A673 (cell line): ENCODE measurements around the gene TMPRSS6.

Experiments
- EZH2 ChIP-seq: fragments of 200-600 bp; sonication (generic); IDR thresholded peaks from 2 replicates; pipeline ENCODE4 v1.6.1; 2017; ENCODE audit warnings: borderline replicate concordance, low read depth, mild to moderate bottlenecking, mixed read lengths, antibody characterized with exemption, low read length; ENCODE audit not compliant: poor library complexity, severe bottlenecking
- TF ChIP-seq, protein P1 (sequence below): fragments of 300-800, 200-600 bp; sonication (generic); conservative IDR thresholded peaks from 2 replicates; pipeline ENCODE4 v1.5.1; 2017; ENCODE audit warnings: low read depth, mild to moderate bottlenecking, antibody characterized with exemption, low read length, moderate library complexity, mixed read lengths

DNA sequence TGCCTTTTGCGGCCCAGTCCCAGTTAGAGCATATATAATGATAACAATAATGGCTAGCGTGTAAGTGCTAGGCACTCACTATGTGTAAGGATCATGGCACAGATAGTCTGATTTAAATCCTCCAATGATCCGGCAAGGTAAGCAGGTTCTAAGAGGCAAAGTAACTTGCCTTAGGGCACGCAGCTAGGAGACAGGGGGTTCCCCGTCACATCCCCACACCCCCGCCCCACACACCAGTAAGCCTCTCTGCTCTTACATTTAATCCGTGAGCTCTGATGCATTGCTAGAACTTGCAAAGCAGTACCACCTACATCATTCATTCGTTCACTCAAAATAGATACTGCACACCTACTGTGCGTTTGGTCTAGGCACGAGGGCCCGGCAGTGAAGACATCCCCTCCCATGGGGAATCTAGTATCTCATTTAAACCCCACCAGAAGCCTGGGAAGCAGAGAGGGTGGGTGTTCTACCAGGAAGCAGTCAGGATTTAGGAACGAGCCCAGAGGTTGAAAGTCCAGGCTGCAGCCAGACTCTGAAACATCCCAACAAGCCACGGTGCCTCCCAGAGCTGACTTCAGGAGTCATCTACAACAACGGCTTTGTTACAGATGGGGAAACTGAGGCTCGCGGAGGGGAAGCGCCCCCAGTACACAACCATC is 20.6 kb downstream of the TMPRSS6 start:
- TF ChIP-seq, protein P1, sequence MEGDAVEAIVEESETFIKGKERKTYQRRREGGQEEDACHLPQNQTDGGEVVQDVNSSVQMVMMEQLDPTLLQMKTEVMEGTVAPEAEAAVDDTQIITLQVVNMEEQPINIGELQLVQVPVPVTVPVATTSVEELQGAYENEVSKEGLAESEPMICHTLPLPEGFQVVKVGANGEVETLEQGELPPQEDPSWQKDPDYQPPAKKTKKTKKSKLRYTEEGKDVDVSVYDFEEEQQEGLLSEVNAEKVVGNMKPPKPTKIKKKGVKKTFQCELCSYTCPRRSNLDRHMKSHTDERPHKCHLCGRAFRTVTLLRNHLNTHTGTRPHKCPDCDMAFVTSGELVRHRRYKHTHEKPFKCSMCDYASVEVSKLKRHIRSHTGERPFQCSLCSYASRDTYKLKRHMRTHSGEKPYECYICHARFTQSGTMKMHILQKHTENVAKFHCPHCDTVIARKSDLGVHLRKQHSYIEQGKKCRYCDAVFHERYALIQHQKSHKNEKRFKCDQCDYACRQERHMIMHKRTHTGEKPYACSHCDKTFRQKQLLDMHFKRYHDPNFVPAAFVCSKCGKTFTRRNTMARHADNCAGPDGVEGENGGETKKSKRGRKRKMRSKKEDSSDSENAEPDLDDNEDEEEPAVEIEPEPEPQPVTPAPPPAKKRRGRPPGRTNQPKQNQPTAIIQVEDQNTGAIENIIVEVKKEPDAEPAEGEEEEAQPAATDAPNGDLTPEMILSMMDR: no peak
- no peak for TF ChIP-seq EZH2
